Medulla oblongata (tissue), 1 donor: Measurements from ENCODE around the gene ARHGAP29.

ENCODE experiments used
- DNase-seq: peaks from one replicate; pipeline ENCODE4 v3.0.0-alpha.2; 2015; ENCODE audit errors: extremely low spot score

ARHGAP29 gene

DNA sequence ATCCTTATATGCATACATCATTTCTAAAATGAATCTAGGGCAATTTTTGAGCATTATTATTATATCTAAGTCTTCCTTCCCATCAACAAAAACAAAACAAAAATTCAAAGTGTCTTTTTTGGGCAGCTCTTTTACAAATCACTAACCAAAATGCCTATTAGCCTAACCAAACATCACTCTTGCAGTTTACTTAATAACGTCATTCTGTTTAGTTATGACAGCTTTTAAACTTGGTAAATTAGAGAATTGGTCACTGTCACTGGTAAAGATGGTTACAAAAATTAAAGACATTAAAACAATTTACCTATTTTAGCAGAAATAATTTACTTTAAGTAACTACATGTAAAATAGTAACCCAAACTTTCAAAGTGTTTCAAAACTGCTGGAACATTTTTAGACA lies 2.8 kb downstream of the ARHGAP29 start:
- DNase-seq, result no peak

- DNase-seq, result no peak
These were observed 5.6 kb downstream of the ARHGAP29 start for GRCh38 chr1:94231746-94232145.

DNA sequence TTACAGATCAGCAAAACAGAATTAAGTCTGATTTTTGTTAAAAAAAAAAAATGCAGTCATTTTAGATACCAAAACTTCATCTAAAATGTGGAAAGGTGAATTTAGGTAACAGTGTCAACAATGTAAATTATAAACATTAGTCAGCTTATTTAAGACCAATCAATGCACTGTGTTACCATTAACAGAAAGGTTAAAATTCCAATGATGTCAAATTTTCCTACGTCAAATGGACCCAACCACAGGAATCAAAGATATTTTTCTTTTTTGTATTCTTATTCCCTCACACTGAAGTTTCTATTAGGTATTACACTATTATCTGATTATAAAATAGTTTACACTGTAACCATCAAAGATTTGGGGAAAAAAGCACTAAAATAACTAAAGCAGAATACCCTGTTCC lies 6.5 kb downstream of the ARHGAP29 start:
- DNase-seq, result no peak

- DNase-seq, result no peak
These were observed 8.6 kb downstream of the ARHGAP29 start for GRCh38 chr1:94228640-94229375.

GRCh38 chr1:94227624-94228023 lies 9.8 kb downstream of the ARHGAP29 start:
- DNase-seq, result no peak

GRCh38 chr1:94225845-94226244 lies 11.5 kb downstream of the ARHGAP29 start:
- no peak for DNase-seq

- DNase-seq, result no peak
These were observed 19.1 kb downstream of the ARHGAP29 start for GRCh38 chr1:94218332-94218731.

DNA sequence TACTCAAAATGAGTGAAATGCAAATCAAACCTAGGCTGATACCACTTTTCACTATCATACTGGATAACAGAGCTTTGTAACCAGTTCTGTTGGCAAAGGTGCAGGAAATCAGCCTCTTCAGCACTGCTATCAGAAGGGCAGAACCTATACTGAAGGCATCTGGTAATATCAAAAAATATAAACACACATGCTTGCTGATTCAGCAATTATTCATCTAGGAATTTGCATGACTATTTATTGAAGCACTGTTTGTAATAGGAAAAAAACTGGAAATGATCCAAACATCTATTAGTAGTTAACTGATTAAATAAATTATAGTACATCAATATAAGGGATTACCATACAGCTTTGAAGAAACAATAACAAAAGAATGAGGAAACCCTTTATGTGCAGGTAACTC lies 21.4 kb downstream of the ARHGAP29 start:
- DNase-seq, result no peak

DNA sequence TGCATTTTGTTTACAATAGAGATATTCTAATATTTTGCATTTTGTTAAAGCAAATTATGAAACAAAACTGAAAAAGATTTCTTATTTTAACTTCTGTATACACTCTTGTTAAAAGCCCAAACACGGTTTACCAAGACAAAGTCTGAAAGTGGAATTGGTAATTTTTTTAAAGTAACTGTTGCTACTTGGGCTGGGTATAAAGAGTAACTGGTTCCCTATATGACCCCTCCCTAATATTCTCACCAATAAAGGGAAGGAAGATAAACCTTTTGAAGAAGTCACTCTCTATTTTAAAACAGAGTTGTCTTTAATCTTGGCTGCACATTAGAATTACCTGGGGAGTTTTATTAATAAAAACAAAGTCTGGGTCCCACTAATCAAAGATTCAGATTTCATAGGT lies 27.4 kb downstream of the ARHGAP29 start:
- no peak for DNase-seq

- no peak for DNase-seq
These were observed 28.0 kb downstream of the ARHGAP29 start for GRCh38 chr1:94209425-94209824.

DNA sequence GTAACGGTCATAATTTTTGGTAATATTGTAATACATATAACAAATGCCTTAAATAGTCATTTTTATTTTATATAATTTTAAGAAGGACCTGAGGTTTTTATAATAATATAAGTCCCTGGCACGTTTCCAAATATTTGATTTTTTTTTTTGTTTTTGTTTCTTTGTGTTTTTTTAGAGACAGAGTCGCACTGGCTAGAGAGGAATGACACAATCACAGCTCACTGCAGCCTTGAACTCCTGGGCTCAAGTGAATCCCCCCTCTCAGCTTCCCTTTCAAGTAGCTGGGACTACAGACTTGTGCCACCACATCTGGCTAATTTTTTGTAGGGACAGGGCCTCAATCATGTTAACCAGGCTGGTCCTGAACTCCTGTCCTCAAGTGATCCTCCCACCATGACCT lies 29.7 kb downstream of the ARHGAP29 start:
- DNase-seq, result no peak

DNA sequence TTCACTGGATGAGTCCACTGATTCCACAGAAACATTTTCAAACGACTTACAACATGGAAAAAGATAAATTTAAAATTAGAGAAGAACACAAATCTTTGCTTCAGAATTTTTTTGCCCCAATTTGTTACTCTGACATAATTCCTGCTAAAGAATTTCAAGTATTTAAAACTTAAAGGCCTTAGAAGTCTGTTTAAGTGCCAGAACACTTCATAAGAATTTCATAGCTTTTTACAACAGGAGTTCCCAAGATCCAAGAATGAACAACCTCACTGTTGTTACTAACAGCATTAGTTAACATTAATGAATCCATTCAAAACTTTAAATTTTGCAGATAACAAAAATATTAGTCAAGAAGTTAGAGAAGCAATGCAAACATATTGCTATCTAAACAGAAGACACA lies 31.7 kb downstream of the ARHGAP29 start:
- DNase-seq, result no peak

DNA sequence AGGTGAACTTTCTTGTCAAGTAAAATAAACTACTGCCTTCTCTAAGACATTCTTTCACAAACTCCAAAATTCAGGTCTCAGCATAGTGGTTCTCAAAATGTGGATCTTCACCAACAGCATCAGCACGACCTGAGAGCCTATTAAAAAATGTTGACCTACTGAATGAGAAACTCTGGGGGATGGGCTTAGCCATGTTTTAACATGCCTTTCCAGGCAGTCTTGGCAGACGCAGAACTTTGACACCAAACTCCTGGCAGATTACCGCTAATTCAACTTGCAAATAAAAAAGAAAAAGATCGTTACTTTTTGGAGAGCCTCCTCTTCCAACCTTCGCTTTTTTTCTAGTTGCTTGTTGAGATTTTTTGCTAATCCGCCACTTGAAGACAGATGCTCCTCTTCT lies 35.1 kb downstream of the ARHGAP29 start:
- DNase-seq, result no peak

DNA sequence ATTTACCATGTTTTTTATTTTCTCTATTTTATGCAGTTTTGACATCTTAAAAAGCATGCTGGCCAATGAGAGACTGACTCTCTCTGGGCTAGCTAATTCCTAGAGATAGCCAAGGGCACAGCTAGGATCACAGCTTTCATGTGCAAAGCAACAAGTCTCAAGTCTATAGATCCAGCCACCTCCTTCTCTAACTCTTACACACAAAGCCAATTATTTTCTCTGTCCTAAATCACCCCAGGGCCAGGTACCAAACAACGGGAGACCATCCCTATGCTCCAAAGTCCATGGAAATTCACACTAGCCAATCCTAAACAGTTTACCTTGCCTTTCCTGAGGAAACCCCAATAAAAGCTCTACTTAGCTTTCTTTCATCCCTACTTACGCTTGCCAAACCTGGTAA lies 38.0 kb downstream of the ARHGAP29 start:
- no peak for DNase-seq

DNA sequence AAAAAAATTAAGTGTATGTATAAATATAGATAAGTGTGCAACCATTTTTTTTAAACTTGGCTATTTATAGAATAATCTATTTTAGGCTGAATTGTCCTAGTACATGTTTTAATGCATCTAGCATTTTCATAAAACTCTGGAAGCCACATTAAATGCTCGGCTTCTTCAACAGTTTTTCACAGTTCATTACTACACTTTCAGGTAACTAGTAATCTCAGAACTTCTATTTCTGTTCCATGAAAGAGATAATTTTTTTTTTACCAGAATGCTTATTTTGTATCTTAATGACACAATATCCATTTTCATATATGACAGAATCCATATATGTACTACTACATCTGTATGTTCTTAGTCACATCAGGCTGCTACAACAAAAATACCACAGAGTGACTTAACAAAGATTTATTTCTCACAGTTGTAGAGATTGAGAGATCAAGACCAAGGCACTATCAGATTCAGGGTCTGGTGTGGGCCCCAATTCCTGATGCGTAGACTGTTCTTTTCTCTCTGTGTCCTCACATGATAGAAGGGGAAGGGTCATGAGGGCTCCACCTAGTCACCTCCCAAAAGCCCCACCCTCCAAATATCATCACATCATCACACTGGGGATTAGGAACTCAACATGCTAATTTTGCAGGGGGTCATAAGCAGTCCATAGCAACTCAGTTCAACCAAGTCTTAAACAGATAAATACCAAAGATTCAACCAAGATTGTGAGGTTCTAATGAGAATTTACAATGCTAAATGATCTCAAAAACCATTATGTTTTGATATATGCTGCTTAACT lies 43.1 kb downstream of the ARHGAP29 start:
- no peak for DNase-seq

DNA sequence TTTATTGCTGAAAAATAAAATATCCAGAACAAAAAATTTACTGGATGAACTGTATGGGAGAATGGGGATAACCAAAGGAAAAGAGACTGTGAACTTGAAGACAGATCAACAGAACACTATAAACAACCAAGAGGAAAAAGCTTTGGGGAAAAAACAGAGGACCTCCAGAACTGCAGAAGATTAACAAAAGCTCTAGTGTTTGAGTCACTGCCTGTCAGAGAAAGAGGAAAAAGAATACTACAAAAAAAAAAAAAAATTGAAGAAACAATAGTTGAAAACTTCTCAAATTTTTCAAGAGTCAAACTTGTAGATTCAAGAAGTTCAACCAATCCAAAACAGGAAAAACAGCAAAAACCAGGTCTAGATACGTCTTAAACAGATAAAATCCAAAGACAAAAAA lies 44.3 kb downstream of the ARHGAP29 start:
- DNase-seq, result no peak

DNA sequence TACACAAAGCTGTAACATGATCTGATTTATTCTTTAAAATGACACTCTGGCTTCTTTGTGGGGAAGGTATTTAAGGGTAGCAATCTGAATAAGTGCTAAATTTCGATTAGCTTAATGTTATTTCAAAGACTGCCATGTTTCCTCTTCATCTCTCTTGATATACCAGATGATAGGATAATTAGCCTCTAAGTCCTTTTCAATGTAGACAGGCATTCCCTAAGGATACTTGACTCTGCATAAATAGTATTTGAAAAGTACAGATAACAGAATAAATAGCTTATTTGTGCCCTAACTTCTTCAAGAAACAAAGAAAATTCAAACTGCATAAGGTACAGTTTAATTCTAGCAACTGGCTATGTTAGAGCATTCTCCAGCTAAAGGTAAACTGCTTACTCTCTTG lies 46.2 kb downstream of the ARHGAP29 start:
- no peak for DNase-seq

DNA sequence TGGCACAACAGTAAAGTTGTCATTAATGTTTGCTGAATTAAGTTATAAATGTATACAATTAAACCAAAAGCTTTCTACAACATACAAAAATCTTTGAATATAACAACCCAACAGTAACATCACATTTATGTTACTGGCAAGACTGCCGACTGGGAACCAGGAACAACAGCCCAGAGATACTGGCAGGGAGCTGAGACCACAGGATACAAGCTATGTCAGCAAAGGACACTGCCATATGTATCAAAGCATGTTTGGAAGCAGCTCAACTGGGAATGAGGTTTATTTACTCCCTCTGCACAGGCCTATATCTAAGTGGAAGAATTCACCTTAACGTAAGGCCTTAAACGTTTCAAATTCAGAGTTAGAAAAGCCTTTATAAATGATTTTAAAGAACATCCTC lies 50.4 kb downstream of the ARHGAP29 start:
- DNase-seq, result no peak

- DNase-seq, result no peak
These were observed 54.1 kb downstream of the ARHGAP29 start for GRCh38 chr1:94183197-94183815.

DNA sequence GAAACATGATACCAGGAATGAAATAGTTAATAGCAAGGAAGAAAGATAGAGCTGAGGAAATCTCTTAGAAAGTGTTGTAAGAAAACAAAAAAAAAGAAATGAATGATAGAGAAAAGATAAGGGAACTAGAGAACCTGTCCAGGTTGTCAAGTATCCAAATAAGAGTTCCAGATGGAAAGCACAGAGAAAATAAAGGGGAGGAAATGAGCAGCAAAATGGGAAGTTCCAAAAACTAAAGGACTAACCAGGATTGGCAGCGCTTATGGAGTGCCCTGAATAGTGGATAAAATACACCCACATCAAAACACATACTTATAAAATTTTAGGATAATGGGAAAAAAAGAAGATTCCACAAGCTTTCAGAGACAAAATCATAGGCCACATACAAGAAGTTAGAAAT lies 55.2 kb downstream of the ARHGAP29 start:
- no peak for DNase-seq

DNA sequence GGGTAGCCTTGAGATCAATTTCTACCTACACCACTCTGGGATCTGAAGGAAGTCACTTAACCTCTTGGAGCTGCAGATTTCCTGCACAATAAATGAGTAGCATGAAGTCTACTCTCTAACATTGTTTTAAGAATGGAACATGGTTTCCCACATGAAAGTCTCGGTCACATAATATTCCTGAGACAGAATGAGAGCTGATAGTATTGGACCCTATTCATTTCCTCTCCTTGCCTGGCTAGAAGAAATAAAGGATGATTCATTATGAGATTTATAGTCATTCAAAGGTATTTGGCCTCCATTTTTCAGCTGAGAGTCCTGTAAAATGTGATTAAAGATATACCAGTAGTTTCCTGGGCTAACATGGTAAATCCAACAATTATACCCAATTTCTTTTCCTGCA lies 56.7 kb downstream of the ARHGAP29 start:
- no peak for DNase-seq

DNA sequence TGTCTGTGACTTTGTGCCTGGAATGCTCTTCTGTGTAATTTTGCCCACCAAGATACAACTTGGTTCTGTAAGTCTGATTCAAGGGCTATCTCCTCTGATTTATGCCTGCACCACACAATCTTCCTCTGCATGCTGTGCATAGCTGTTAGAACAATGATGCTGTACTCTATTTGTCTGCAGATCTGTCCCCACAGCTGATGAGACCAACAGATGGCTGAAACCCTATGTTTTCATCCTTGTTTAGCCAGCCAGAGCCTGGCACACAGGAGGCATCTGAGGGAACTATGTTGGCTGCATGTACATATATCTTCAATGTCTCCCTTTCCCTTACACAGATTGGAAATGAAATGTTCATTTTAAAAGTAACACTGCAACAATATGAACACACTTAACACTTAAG lies 58.5 kb downstream of the ARHGAP29 start:
- no peak for DNase-seq

- DNase-seq, result no peak
These were observed 68.3 kb downstream of the ARHGAP29 start for GRCh38 chr1:94169126-94169525.
